ENCODE data around the gene AP3B1. TPM values are rescaled to one million over a fixed set of nuclear protein-coding genes. Genes with fewer than 3 reads are reported as not detected.

The AP3B1 gene
- total and polyA plus RNA-seq, 2 of the 8 experiments (the other 6 are each of a cell fraction or from before 2014, with no cell fraction given), result 45.8 to 48.3 TPM

- Histone ChIP-seq H3K56ac (replicated peaks; ENCODE audit: insufficient read length, low read depth, low read length) (no peak overlapping the region), H3K79me1 (ENCODE audit: low read depth, low read length) (no peaks in the 10 kb centered on the region; the same call in 1 of the 2 replicates), H4K91ac (replicated peaks; ENCODE audit: insufficient read length, low read length) (no peak overlapping the region), H3K27me3 (replicated peaks in 1 of 4; ENCODE audit: control insufficient read depth in 3 of 4, extremely low read depth in 1 of 4, insufficient read depth in 3 of 4, low read length in 3 of 4) (no peaks in the 10 kb centered on the region), H3K4me1 (replicated peaks in 1 of 4; ENCODE audit: control insufficient read depth in 3 of 4, insufficient read depth in 4 of 4, low read length in 3 of 4) (no peaks in the 10 kb centered on the region), H2BK120ac (replicated peaks; ENCODE audit: low read depth, low read length) (no peak overlapping the region), H3K4me2 (ENCODE audit: insufficient read depth in 1 of 2, low read depth in 2 of 2, low read length in 2 of 2) (no peak overlapping the region), H3K18ac (ENCODE audit: extremely low read depth, low read length) (no peak overlapping the region), H2BK5ac (ENCODE audit: low read depth, low read length) (no peak overlapping the region), H3K4ac (replicated peaks; ENCODE audit: insufficient read length, low read depth, low read length) (no peak overlapping the region), H2AFZ (ENCODE audit: low read length) (no peak overlapping the region), H3K9me3 (ENCODE audit: insufficient read depth in 2 of 2, low read depth in 1 of 2, low read length in 1 of 2) (no peaks in the 10 kb centered on the region), H3K23me2 (ENCODE audit: low read depth, low read length) (no peaks in the 10 kb centered on the region), H3K27ac (ENCODE audit: low read depth, low read length) (no peak overlapping the region), H4K20me1 (replicated peaks in 1 of 2; ENCODE audit: control insufficient read depth in 1 of 2, insufficient read depth in 2 of 2, low read length in 2 of 2) (peaks cover 0 to 2% of the 10 kb centered on the region in 2 experiments), H2AK5ac (ENCODE audit: low read depth, low read length) (no peak overlapping the region), H2BK15ac (ENCODE audit: low read length) (no peak overlapping the region), H3K14ac (ENCODE audit: insufficient read length) (no peak overlapping the region), H4K8ac (ENCODE audit: extremely low read depth, insufficient read depth, low read length) (no peak overlapping the region), H3K36me3 (ENCODE audit: control insufficient read depth in 2 of 4, insufficient read depth in 4 of 4, low read length in 3 of 4) (peaks cover 0 to 4% (median under 1%) of the 10 kb centered on the region in 4 experiments; a peak in 2 of 8 replicates), H3K9ac (replicated peaks in 1 of 4; ENCODE audit: extremely low read depth in 1 of 4, low read depth in 3 of 4, low read length in 3 of 4) (no peak overlapping the region), H3K79me2 (ENCODE audit: control insufficient read depth in 1 of 2, insufficient read depth in 2 of 2, low read length in 2 of 2) (peaks cover 0 to 5% of the 10 kb centered on the region in 2 experiments; a peak in 1 of 4 replicates), H2BK12ac (ENCODE audit: low read depth, low read length) (no peak overlapping the region), H3K23ac (ENCODE audit: insufficient read length) (no peak overlapping the region), H3K4me3 (ENCODE audit: extremely low read depth in 1 of 4, insufficient read depth in 2 of 4, low read depth in 3 of 4, low read length in 4 of 4) (no peak overlapping the region), H2BK20ac (ENCODE audit: low read length) (no peak overlapping the region), H4K5ac (ENCODE audit: insufficient read length, low read depth, low read length) (no peak overlapping the region)
- ChIA-PET CTCF (ENCODE audit: partially characterized antibody) (no interaction called here), POLR2A (ENCODE audit: partially characterized antibody) (no interaction called here)
- DNase-seq (ENCODE audit: low read depth in 1 of 2, low spot score in 2 of 2) (no peak), FAIRE-seq (no peak)
- no peak for TF ChIP-seq SP2 (IDR thresholded peaks at IDR 0.05; ENCODE audit: low read length)
- TF ChIP-seq EP300 (IDR thresholded peaks at IDR 0.05; ENCODE audit: borderline replicate concordance in 1 of 2, low read depth in 2 of 2, low read length in 2 of 2), result no peak
- no peak for TF ChIP-seq FOSL1 (IDR thresholded peaks at IDR 0.05; ENCODE audit: insufficient read depth, low read depth, low read length)
- no peak for TF ChIP-seq SAP30 (IDR thresholded peaks at IDR 0.05; ENCODE audit: insufficient read depth, insufficient replicate concordance, low read length)
- no peak for TF ChIP-seq GTF2F1 (IDR thresholded peaks at IDR 0.05; ENCODE audit: borderline replicate concordance, low read depth, low read length)
- TF ChIP-seq CTBP2 (IDR thresholded peaks at IDR 0.05; ENCODE audit: borderline replicate concordance, insufficient read depth, insufficient read length, low read length), result no peak
- no peak for TF ChIP-seq CBX5 (IDR thresholded peaks at IDR 0.05; ENCODE audit: low read depth, low read length)
- no peak for TF ChIP-seq KDM5A (IDR thresholded peaks at IDR 0.05; ENCODE audit: low read length)
- no peak for TF ChIP-seq BRCA1 (IDR thresholded peaks at IDR 0.05; ENCODE audit: low read depth, low read length)
- no peak for TF ChIP-seq ATF3 (IDR thresholded peaks at IDR 0.05; ENCODE audit: insufficient read depth, low read depth, low read length)
- no peak for TF ChIP-seq BACH1 (IDR thresholded peaks at IDR 0.05; ENCODE audit: low read length)
- no peak for TF ChIP-seq BCL11A (IDR thresholded peaks at IDR 0.05; ENCODE audit: low read depth in 2 of 2, low read length in 2 of 2)
- no peak for TF ChIP-seq RXRA (IDR thresholded peaks at IDR 0.05; ENCODE audit: insufficient read depth, low read depth, low read length)
These were observed 70.1 kb downstream of the AP3B1 start for GRCh38 chr5:78224358-78224757.

All from H1 (cell line).